GM19193 (cell line): ENCODE data around the gene UGT1A4.

Source experiments
- POLR2A ChIP-seq: IDR thresholded peaks from 4 replicates; pipeline ENCODE4 v1.6.1; 2011; ENCODE audit not compliant: insufficient read depth, insufficient read length; ENCODE audit errors: extremely low read depth

Gene UGT1A4

DNA sequence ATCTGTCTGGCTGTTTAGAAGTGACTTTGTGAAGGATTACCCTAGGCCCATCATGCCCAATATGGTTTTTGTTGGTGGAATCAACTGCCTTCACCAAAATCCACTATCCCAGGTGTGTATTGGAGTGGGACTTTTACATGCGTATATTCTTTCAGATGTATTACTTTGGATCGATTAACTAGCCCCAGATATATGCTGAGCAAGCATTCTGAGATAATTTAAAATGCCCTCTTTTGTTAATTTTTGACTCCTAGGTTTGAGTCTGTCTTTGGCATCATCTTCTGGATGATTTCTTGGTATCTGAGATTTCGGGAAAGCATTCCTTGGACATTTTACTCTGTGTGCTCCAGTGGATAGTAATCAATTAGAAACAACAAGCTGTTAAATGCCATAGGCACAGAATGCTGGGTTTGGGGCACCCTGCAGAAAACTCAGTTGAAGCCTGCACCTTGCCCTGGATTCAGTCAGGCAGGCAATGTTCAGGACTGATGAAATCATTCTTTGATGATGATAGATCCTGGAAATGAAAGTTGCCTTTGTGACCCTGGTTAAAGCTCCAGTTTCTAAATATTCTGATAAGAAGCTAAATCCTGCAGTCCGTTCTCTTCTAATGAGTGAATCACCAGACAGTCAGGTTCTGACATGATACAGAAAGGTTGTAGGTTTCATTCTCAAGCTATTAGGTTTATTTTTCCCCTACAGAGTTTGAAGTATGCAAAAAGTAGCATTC is 42.7 kb downstream of the UGT1A4 start:
- no peak for TF ChIP-seq POLR2A

DNA sequence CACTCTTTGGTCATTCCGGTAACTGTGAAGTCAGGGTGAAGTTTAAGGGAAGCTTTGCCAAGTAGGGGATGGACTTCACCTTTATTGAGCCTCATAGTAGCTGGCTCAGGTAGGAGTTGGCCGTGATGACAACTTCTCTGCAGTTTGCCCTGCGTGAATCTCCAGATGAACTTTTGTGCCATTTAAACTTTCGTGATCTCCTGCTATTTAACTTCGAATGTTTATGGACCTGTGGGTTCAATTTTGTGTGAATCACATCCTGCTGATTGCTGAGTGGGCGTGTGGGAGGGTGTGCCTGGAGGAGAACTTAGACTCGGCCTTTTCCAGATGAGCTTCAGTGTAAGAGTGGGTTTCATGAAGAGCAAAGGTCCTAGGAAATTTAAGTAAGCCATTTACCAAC is 45.7 kb downstream of the UGT1A4 start:
- no peak for TF ChIP-seq POLR2A

DNA sequence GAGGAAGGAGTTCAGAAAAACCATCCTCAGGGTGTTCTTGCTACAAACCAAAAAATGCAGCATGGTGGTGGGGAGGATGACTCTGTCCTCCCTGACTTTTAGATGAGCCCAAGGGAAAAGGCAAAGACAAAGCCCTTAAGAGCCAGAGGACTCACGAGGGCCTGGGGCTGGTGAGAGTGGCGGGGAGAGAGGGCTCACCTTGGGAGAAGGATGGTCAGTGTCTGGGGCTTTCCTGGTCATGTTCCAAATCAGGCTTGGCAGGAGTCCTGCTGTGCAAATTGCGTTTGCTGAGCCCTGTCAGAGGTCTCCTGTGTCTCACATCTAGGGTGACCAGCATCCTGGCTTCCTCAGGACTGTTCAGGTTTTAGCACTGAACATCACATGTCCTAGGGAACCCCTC is 46.2 kb downstream of the UGT1A4 start:
- no peak for TF ChIP-seq POLR2A

DNA sequence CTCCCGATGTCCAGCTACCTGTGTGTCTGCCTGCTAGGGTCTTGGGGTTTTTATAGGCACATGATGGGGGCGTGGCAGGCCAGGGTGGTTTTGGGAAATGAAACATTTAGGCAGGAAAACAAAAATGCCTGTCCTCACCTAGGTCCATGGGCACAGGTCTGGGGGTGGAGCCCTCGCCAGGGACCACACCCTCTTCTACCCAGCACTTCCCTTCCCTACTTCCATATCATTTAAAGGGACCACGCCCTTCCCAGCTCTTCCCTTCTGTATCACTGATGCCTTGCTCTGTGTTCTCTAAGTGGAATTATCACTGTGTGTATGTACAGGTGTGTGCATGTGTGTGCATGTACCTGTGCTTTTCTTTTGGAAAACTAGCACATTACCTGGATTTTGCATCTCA is 47.9 kb downstream of the UGT1A4 start:
- TF ChIP-seq POLR2A = no peak

DNA sequence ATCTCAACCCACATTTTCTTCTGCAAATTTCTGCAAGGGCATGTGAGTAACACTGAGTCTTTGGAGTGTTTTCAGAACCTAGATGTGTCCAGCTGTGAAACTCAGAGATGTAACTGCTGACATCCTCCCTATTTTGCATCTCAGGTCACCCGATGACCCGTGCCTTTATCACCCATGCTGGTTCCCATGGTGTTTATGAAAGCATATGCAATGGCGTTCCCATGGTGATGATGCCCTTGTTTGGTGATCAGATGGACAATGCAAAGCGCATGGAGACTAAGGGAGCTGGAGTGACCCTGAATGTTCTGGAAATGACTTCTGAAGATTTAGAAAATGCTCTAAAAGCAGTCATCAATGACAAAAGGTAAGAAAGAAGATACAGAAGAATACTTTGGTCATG is 49.5 kb downstream of the UGT1A4 start:
- no peak for TF ChIP-seq POLR2A

DNA sequence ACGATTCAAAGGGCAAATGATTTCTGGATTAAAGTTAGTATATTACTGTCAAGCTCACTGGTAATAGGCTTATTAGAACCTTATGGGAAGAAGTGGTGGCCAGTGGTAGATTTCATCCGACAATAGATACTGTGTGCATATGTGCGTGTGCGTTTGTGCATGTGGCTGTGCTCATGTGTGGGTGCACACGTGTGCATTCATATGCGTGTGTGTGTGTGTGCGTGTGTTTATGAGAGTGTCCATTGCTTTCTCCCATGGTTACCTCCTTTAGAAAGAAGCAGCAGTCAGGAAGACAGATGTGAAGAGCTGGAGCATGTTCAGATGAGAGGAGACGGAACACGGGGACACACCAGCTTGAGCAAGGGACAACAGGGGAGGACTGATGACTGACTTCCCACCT is 50.7 kb downstream of the UGT1A4 start:
- TF ChIP-seq POLR2A = no peak

DNA sequence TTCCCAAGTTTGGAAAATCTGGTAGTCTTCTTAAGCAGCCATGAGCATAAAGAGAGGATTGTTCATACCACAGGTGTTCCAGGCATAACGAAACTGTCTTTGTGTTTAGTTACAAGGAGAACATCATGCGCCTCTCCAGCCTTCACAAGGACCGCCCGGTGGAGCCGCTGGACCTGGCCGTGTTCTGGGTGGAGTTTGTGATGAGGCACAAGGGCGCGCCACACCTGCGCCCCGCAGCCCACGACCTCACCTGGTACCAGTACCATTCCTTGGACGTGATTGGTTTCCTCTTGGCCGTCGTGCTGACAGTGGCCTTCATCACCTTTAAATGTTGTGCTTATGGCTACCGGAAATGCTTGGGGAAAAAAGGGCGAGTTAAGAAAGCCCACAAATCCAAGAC is 53.6 kb downstream of the UGT1A4 start:
- no peak for TF ChIP-seq POLR2A

DNA sequence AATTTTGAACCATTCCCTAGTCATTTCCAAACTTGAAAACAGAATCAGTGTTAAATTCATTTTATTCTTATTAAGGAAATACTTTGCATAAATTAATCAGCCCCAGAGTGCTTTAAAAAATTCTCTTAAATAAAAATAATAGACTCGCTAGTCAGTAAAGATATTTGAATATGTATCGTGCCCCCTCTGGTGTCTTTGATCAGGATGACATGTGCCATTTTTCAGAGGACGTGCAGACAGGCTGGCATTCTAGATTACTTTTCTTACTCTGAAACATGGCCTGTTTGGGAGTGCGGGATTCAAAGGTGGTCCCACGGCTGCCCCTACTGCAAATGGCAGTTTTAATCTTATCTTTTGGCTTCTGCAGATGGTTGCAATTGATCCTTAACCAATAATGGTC is 54.0 kb downstream of the UGT1A4 start:
- TF ChIP-seq POLR2A = no peak

DNA sequence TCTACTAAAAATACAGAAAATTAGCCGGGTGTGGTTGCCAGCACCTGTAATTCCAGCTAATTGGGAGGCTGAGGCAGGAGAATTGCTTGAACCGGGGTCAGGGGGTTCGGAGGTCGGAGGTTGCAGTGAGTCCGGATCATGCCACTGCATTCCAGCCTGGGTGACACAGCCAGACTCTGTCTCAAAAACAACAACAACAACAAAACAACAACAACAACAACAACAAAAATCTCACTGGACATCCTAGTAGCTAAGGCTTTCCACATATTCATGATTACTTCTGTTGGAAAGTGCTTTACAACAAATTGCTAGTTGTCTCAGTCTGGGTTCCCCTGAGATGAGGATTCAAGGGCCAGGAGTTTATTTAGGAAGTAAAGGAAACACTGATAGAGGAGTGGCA is 55.3 kb downstream of the UGT1A4 start:
- no peak for TF ChIP-seq POLR2A

DNA sequence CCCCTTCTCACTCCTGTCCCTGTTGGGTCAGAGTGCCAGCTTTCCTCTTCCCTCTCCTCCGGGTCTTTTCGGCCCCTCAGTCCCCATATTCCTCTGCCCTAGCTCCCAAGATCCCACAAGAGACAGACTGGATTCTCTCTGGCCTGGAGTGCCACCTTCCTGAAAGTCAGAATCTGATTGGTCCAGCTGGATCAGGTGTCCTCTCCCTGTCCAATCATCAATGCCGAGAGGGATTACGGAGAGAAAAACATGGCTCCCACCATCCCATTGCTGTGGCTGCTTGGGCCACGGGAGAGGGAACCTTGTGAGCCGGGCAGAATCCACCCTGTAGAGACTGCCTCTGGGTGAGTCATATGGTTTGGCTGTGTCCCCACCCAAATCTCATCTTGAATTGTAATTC is 56.9 kb downstream of the UGT1A4 start:
- TF ChIP-seq POLR2A = no peak

DNA sequence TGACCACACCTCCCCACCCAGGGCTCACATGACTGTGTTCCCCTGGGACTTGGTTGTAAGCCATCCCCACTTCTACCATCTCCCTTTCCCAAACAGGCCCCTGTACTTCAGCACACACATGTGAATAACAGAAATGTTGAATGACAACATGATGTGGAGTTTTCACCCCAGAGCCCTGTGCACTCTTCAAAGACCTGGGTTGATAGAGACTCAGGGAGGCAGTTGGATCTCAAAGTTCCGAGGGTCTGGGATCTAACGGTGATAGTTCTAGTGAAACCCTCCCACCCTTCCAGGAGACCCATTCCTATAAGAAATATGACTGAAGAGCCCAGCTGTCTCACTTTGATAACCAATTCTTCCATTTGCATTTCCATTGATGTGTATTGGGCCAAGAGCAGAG is 59.5 kb downstream of the UGT1A4 start, which contains the start of gene MROH2A:
Gene MROH2A, plus strand, starts transcription at position 301 of the 400 bp plus-strand sequence. CDS start 1,029 bp downstream, outside the sequence.
- TF ChIP-seq POLR2A = no peak

DNA sequence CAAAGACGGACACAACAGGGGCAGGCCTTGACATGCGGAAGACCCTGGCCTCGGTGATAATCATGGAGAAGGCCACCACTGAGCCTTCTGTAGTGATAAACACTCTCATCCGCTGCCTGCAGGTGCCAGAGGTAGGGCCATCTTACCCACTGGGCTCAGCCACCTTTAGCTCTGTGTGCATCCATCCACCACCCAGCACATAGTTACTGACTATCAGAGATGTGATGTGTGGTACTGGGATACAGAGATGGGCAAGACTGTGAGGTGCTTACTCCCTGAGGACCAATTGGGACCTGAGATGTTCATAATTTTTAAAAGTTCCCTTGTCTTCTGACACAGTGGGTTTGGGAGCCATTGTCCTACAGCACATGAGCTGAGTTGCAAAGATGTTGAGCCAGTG is 61.2 kb downstream of the UGT1A4 start:
- no peak for TF ChIP-seq POLR2A

DNA sequence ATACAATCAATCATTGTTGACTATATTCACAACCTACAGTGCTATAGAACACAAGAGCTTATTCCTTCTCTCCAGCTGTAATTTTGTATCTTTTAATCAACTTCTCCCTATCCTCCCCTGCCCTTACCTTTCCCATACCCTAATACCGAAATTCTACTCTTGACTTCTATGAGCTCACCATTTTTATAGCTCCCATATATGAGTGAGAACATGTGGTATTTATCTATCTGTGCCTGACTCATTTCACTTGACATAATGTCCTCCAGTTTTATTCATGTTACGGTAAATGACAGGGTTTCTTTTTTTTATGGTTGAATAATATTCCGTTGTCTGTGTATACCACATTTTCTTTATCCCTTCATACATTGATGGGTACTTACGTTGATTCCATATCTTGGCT is 62.2 kb downstream of the UGT1A4 start:
- no peak for TF ChIP-seq POLR2A

DNA sequence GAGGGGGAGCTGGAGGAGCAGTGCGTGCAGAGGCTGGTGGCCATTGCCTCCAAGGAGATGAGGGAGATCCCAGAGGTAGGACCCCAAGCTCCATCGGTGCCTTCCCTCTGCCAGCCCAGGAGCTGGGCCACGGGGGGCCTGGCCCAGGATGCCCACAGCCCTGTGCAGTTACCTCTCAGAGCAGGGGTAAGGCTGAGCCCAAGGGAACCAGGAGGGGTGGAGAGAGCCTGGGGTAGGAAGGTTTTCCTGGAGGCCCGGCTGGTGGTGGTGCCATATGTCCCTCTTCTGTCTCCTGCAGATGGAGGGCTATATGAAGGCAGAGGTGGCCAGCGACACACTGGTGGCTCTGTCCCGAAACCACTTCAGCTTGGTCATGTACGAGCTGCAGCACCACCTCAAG is 71.0 kb downstream of the UGT1A4 start:
- TF ChIP-seq POLR2A = no peak

DNA sequence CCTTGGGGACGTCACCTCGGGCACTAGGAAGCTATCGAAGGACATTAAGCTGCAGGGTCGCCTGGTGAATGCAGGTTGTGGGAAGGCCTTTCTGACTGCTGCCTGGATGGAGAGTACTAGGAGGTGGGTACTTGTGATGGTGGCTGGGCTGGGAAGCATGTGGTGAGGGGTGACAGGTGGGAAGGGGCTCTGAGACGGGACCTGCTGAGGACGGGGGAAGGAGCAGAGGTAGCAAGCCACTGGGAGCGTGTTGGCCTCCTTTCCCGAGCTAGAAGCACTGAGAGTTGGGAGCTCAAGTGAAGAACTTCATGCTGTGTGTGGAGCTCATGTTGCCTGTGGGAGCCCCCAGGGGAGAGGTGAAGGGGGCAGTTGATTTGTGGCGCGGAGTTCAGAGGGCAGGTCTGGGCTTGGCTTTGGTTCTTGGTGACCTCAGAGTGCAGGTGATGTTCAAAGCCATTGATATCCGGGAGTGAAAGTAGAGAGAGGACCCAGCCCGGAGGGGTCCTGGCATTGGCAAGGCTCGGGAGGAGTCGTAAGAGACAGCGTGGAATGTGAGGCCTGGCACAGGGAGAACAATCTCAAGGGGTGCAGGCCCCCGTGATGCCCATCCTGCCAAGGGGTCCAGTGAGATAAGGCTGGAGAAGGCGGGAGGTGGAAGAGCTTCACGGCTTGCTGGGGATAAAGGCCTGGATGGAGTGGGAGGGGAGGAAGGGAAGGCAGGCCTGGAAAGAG is 72.8 kb downstream of the UGT1A4 start:
- no peak for TF ChIP-seq POLR2A

DNA sequence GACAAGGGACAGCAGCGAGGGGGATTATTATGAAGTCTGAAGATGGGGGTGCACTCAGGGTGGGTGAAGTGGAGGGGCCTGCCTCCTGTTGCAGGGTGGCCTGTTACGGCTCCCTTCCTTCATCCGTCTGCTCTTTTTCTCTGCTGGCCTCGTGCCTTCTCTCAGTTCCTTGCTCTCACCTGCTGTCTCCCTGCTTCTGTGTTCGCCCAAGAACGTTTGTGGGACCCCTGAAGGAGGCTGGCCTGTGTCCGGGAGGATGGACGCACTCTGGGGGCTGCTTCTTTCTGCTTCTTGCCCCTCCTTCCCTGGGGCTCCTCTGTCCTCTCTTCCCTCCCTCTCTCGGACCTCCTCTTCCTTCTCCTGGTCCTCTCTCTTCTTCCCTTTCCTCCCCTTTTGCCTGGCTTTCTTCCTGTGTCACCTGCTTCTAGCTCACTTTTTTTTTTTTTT is 73.4 kb downstream of the UGT1A4 start:
- no peak for TF ChIP-seq POLR2A

DNA sequence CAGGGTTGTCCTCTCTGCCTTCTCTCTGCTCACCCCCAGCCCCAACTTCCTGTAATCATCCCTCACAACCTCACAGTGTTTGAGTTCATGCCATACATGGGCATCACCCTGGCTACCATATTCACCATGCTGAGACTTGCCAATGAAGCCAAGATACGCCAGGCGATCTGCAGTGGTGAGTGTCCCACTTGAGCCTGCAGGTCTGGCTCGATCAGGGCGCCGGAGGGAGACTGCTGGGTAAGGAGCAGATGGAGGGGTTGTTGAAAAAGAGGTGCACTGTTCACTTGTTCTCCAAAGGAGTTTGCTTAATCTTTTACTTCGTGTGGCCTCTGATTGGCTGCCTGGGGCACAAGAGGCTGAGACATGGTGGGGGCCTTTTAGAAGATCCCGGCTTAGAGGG is 74.2 kb downstream of the UGT1A4 start:
- TF ChIP-seq POLR2A = no peak

DNA sequence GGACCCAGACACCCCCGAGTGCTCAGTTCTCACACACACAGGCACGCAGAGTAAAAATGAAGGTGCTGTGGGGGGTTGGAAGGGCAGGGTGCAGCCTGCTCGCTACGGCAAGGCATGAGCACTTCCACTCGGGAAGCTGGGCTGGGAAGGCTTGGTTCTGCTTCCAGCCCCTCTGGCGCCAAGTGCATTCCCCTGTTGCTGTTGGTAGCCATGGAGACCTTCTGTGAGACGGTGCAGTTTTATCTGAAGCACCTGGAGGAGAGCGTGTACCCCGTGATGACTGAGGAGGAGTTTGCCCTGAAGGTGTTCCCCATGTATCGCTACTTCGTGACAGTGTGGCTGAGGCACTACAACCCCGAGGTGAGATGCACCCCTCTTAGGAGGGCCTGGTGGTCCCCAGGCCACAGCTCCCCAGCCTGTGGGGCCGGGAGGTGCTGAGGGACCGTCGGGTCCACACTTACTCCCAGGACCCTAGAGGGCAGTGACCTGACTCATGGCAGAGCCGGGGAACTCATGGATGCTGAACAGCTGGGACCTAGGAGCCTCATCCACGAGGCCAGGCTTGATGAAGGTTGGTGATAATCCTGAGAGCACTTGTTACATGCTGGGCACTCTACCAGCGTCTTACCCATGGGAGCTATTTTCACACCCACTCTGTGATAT is 75.1 kb downstream of the UGT1A4 start:
- no peak for TF ChIP-seq POLR2A
